ENCODE measurements around the gene ABLIM1.

DNA sequence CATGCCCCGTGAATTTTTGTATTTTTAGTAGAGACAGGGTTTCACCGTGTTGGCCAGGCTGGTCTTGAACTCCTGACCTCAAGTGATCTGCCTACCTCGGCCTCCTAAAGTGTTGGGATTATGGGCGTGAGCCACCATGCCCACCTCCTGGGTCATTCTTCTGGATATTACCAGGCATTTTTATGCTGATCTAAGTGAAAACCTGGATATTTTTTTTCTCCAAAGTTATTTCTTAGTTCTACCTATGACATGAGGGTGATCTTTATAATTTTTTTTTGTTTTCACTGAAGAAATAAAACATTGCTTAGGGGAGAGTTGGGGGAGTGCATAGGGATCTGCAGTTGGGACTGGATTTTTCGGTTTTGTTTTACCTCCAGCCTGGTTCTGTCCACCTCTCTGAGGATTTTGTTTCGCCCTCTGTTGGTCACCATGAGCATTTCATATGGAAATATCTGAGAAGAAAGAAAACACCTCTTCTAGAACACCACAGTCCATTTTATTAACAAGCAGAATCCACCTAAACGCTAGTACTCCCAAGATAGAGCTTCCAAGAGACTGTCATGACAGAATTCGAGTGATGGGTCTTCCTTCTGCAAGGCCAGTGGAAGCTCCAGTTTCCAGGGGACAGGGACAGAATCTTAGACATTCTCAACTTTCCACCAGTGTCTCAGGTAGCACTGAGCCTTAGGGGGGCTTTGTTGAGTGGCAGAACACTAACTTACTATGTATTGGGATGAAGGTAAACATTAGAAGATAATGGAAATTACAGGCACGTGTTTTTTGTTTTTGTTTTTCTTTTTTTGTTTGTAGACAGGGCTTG, 220.4 kb downstream of the ABLIM1 start:
- TF ChIP-seq CTCF (IDR thresholded peaks at IDR 0.05) (peak; percentile 25 to 51 (median 31)), POLR2A (IDR thresholded peaks at IDR 0.05) (no peak), EP300 (IDR thresholded peaks at IDR 0.05) (no peak)
